ENCODE data around the gene NUP107.

- TF ChIP-seq, protein P1, sequence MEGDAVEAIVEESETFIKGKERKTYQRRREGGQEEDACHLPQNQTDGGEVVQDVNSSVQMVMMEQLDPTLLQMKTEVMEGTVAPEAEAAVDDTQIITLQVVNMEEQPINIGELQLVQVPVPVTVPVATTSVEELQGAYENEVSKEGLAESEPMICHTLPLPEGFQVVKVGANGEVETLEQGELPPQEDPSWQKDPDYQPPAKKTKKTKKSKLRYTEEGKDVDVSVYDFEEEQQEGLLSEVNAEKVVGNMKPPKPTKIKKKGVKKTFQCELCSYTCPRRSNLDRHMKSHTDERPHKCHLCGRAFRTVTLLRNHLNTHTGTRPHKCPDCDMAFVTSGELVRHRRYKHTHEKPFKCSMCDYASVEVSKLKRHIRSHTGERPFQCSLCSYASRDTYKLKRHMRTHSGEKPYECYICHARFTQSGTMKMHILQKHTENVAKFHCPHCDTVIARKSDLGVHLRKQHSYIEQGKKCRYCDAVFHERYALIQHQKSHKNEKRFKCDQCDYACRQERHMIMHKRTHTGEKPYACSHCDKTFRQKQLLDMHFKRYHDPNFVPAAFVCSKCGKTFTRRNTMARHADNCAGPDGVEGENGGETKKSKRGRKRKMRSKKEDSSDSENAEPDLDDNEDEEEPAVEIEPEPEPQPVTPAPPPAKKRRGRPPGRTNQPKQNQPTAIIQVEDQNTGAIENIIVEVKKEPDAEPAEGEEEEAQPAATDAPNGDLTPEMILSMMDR (IDR thresholded peaks at IDR 0.05), result no peak
- TF ChIP-seq POLR2AphosphoS5 (IDR thresholded peaks at IDR 0.05) (no peak), POLR2A (IDR thresholded peaks at IDR 0.05) (no peak), EP300 (IDR thresholded peaks at IDR 0.05) (no peak)
These were observed 47.9 kb upstream of the NUP107 start for GRCh38 chr12:68638721-68639395.
